Esophagus squamous epithelium (tissue), 5 donors: Measurements from ENCODE around the gene NFIL3. TPM values are rescaled to one million over a fixed set of nuclear protein-coding genes. Genes with fewer than 3 reads are reported as not detected.

ENCODE experiments used
- DNase-seq: peaks from one replicate; lab custom pipeline; 2025; lab: John Stamatoyannopoulos, UW
- H3K27ac ChIP-seq, 4 donors: fragments of 200-600 bp; sonication (generic); one replicate each; pipeline ENCODE4 v1.5.1; 2016 to 2019; ENCODE audit warnings: mild to moderate bottlenecking in 1 of 4
- H3K27me3 ChIP-seq, 4 donors: fragments of 200-600 bp; sonication (generic); 1 replicate in 3 of 4; 2 replicates in 1 of 4; pipeline versions ENCODE4 v1.5.1 to v1.6.0; 2017 to 2021; ENCODE audit warnings: antibody characterized with exemption in 1 of 4
- H3K36me3 ChIP-seq, 3 donors: fragments of 200-600 bp; sonication (generic); one replicate each; pipeline ENCODE4 v1.5.1; 2016 to 2019
- H3K4me1 ChIP-seq, 3 donors: fragments of 200-600 bp; sonication (generic); one replicate each; pipeline ENCODE4 v1.5.1; 2017 to 2019
- H3K4me3 ChIP-seq, 4 donors: fragments of 200-600 bp; sonication (generic); 1 replicate in 3 of 4; 2 replicates in 1 of 4; pipeline ENCODE4 v1.5.1; 2016 to 2019; ENCODE audit warnings: mild to moderate bottlenecking in 2 of 4, moderate library complexity in 1 of 4
- H3K9me3 ChIP-seq, 3 donors: fragments of 200-600 bp; sonication (generic); one replicate each; pipeline ENCODE4 v1.5.1; 2016 to 2019
- POLR2A ChIP-seq, 4 donors: fragments of 450-650 bp; IDR thresholded peaks; one replicate each; pipeline ENCODE4 v1.6.1; 2017; ENCODE audit warnings: antibody characterized with exemption in 4 of 4, mild to moderate bottlenecking in 4 of 4, moderate library complexity in 3 of 4
- WGBS, 2 donors: methylation state at CpG; one replicate each; pipeline ENCODE4 v1.1.5; 2018; 5-methylcytosine and 5-hydroxymethylcytosine counted together
- intact Hi-C: fragments of 100-400 bp; cut with DNase I; formaldehyde crosslinking; loops from one replicate; pipeline ENCODE4 v1.15.0; 2022
- total RNA-seq, 4 donors: library from RNA; depleted of rRNA; stranded (reverse); fragments of >200 nt; gene quantifications; one replicate each; pipeline ENCODE4 v1.1.0, GENCODE V29; 2016
- TF ChIP-seq, protein P1 (sequence below), 6 experiments: fragments of 450-650 bp in 4 of 6; fragments of 200-600 bp in 2 of 6; sonication (generic) in 2 of 6; IDR thresholded peaks; one replicate each; pipeline ENCODE4 v1.5.1; 2016 to 2019; ENCODE audit warnings: antibody characterized with exemption in 6 of 6, mild to moderate bottlenecking in 4 of 6, moderate library complexity in 4 of 6
- donor health status: DM: yes; HTN: yes; CAD: no.

NFIL3 gene
- total RNA-seq, 4 donors from 2014 or later, result 5.6 to 21.2 (median 16.3) TPM

DNA sequence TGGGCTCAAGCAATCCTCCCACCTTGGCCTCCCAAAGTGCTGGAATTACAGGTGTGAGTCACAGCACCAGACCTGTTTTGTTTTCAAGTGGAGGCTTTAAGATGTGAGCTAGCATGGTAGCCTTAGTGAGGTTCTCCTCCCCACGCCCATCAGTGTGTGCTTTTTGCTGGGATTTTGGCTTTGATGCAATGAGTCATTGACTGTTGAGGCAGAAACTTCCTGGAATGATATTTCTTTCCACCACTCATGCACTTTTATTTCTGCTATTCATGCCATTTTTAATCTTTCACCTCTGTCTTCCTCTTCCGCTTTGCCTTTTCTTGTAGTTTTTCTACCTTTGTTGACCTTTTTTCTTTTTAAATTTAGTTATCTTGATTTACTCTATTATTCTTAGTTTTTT is 4.2 kb upstream of the NFIL3 start:
- Histone ChIP-seq H3K4me3 (no peak overlapping the region), H3K4me1 (peaks cover 6 to 51% (median 19%) of the 10 kb centered on the region in 3 donors), H3K9me3 (no peaks in the 10 kb centered on the region), H3K27ac (peak overlapping the region in 3 of 4 donors; percentile 43 to 65 (median 52)), H3K27me3 (no peaks in the 10 kb centered on the region), H3K36me3 (no peaks in the 10 kb centered on the region)
- no peak for TF ChIP-seq POLR2A (IDR thresholded peaks at IDR 0.05)
- TF ChIP-seq, protein P1, sequence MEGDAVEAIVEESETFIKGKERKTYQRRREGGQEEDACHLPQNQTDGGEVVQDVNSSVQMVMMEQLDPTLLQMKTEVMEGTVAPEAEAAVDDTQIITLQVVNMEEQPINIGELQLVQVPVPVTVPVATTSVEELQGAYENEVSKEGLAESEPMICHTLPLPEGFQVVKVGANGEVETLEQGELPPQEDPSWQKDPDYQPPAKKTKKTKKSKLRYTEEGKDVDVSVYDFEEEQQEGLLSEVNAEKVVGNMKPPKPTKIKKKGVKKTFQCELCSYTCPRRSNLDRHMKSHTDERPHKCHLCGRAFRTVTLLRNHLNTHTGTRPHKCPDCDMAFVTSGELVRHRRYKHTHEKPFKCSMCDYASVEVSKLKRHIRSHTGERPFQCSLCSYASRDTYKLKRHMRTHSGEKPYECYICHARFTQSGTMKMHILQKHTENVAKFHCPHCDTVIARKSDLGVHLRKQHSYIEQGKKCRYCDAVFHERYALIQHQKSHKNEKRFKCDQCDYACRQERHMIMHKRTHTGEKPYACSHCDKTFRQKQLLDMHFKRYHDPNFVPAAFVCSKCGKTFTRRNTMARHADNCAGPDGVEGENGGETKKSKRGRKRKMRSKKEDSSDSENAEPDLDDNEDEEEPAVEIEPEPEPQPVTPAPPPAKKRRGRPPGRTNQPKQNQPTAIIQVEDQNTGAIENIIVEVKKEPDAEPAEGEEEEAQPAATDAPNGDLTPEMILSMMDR (IDR thresholded peaks at IDR 0.05), result no peak
- intact Hi-C loops, result loop anchor here (5.0 kb wide), 1 partner anchor 231 kb away; no protein-coding TSS in a partner anchor
- WGBS, 2 donors, result 29 to 40% methylated on average over 2 of the region's 2 CpGs
- no peak for DNase-seq

DNA sequence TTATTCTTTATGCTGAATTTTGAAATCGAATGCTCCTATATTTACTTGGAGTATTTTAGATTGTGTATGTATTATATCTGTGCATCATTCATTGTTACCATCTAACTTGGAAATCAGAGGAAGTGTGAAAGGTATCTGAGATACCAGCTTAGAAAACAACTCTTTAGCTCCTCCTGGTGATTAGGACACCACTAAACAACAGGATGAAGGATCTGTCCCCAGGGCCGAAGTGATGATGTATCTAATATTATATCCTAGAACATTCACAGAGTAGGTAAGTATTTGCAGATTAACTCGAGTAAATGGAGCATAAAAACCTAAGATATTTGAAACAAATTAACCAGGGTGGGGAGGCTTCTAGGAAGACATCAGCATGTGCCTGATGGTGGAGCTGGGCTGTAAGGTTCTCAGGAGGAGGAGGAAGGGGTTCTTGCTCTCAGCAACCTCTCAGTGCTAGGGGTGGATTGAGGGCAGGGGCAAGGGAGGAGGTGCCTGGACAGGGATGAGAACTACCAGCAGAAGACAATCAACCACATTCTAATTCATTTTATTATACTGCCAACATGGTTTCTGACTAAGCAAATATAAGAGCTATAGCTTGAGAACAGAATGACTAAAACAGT is 2.6 kb upstream of the NFIL3 start:
- Histone ChIP-seq H3K36me3 (no peaks in the 10 kb centered on the region), H3K4me1 (peaks cover 6 to 64% (median 19%) of the 10 kb centered on the region in 3 donors), H3K9me3 (no peaks in the 10 kb centered on the region), H3K4me3 (no peak overlapping the region), H3K27ac (peak overlapping the region in 3 of 4 donors; percentile 6 to 100 (median 24)), H3K27me3 (peaks cover 0 to 3% (median 0%) of the 10 kb centered on the region in 4 donors)
- no peak for DNase-seq
- TF ChIP-seq, protein P1 (IDR thresholded peaks at IDR 0.05), result peak in 5 of 6 experiments; percentile 35 to 58 (median 38)
- TF ChIP-seq POLR2A (IDR thresholded peaks at IDR 0.05), result no peak
- 9 to 27% methylated on average over 3 of the region's 3 CpGs for WGBS, 2 donors
- intact Hi-C loops, result loop anchor here (5.0 kb wide), 1 partner anchor 229 kb away; no protein-coding TSS in a partner anchor

DNA sequence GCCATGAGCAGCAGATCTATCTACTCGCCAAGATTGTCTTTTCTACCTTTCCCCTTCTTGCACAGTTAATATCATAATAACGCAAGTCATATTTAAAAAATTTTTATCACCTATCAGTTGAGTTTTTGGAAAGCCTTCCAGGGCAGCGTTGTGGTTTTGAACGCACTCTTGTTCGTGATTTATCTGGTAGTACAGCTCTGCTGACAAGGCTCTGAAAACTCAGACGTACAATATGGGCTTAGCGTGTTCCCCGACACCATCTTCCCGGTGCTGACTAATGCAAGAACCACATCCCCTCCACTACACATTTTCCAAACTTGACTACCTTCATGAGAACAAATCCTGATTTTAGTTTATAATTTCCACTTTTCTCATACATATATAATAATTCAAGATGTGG is 1.6 kb upstream of the NFIL3 start:
- no peak for DNase-seq
- WGBS, 2 donors, result 78 to 79% methylated on average over 9 of the region's 9 CpGs
- peaks cover 0 to 7% (median 0%) of the 10 kb centered on the region in 4 donors for H3K27me3 ChIP-seq
- peaks cover 9 to 74% (median 19%) of the 10 kb centered on the region in 3 donors for H3K4me1 ChIP-seq
- H3K36me3 ChIP-seq, result no peaks in the 10 kb centered on the region
- peak overlapping the region in 2 of 4 donors; percentile 81 to 87 for H3K4me3 ChIP-seq
- intact Hi-C loops, result loop anchor here (5.0 kb wide), 1 partner anchor 228 kb away; no protein-coding TSS in a partner anchor
- TF ChIP-seq POLR2A (IDR thresholded peaks at IDR 0.05), result no peak
- TF ChIP-seq, protein P1 (IDR thresholded peaks at IDR 0.05), result no peak
- no peaks in the 10 kb centered on the region for H3K9me3 ChIP-seq
- peak overlapping the region; percentile 98 to 100 (median 100) for H3K27ac ChIP-seq

DNA sequence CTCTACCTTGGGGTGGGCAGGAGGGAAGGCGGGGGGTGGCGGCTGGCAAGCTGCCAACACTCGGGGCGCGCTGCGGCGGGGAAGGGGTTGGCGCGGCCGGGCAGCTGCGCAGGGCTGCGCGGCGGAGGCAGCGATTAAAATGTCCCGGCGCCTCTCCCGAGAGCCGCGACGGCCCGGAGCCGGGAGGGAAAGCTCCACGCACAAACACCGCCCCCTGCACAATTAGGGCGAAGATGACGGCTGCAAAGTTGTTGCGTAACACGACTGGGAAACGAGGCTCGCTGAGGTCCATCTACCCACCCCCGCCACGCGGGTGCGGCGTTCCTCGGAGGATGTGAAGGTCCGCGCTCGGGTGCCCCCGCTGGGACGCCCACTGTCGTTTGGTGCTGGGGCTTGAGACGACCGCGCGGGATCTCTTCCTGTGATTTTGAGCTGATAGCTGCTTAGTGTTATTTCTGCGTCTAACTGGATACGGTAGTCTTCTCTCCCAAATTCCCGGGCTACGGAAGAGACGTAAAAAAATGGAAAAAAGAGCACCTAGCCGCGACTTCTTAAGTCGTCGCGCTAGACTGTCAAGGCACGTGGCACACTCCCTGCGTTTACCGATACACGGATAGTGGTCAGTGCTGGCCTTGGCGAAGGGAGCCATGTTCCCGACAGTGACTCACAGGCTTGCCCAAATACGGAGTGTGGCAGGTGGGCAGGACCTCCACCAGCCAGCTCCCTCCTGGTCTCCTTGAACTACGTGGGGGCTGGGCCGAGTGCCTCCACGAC is 958 bp upstream of the NFIL3 start:
- peak overlapping the region; percentile 98 to 100 (median 100) for H3K27ac ChIP-seq
- intact Hi-C loops, result loop anchor here (5.0 kb wide), 1 partner anchor 227 kb away; no protein-coding TSS in a partner anchor
- peaks cover 0 to 7% (median 0%) of the 10 kb centered on the region in 4 donors for H3K27me3 ChIP-seq
- TF ChIP-seq, protein P1 (IDR thresholded peaks at IDR 0.05), result peak in 3 of 6 experiments; percentile 10 to 29 (median 20)
- peak in 2 of 4 donors; percentile 24 to 27 for TF ChIP-seq POLR2A (IDR thresholded peaks at IDR 0.05)
- no peaks in the 10 kb centered on the region for H3K36me3 ChIP-seq
- H3K4me1 ChIP-seq, result peaks cover 12 to 80% (median 24%) of the 10 kb centered on the region in 3 donors
- H3K4me3 ChIP-seq, result peak overlapping the region; percentile 81 to 87 (median 85)
- WGBS, 2 donors, result 3 to 12% methylated on average over 9 to 31 of the region's 67 CpGs
- H3K9me3 ChIP-seq, result no peaks in the 10 kb centered on the region
- no peak for DNase-seq
